Activated CD4-positive, alpha-beta T cell treated with anti-CD3 and anti-CD28 coated beads, Interleukin-2, amount 50 U/mL, for 24 hours (primary cell): ENCODE data around the gene TPSB2.

ENCODE experiments used
- DNase-seq, 2 donors: peaks; one replicate each; pipeline ENCODE4 v3.0.0-alpha.2; 2020; ENCODE audit warnings: low read depth in 1 of 2, low spot score in 1 of 2

TPSB2 gene

DNA sequence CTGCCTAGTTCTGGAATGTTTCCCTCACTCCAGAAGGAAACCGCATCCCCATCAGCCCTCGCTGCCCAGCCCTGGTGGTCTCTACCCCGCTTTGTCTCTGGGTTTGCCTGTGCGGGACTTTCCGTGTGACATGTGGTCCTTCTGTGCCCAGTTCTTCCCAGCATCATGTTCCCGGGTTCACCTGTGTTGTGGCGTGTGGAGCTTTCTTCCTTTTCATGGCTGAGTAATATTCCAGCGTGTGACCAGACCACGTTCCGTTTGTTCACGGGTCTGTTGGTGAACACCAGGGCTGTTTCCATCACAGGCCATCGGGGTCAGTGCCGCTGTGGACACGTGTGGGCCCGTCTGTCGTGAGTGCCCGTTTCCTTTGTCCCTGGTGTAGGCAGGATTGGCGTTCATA is 45.0 kb downstream of the TPSB2 start:
- DNase-seq: no peak

DNA sequence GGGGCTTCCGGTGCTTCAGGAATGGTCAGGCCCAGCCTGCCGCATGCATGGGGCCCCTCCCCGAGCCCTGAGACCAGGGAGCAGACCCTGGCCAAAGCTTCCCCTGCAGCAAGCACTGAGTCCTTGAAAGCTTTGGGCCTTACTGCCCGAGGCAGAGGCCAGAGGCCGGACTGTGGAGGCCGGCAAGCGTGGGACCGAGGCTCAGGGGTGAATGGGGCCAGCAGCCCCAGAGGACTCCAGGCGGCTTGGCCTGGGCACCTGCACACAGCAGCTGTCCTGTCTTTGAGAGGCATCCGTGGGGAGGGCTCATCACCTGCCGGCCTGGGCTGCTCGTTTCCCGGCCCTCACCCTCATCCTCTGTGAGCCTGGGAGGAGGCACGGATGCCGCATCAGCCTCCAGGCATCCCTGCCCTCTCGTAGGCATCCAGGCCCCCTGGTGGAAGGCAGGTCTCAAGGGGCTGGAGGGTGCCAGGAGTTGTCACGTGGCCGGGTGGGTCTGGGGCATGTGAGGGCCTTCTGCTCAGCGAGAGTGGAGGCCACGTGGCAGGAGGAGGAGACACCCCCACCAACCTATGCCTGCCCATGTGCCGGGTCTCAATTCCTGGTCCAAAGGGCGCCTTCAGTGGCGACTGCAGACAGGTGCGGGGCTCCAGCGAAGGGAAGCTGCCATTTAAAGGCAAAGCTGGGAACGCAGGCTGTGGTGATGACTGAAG is 45.7 kb downstream of the TPSB2 start:
- DNase-seq: no peak

DNA sequence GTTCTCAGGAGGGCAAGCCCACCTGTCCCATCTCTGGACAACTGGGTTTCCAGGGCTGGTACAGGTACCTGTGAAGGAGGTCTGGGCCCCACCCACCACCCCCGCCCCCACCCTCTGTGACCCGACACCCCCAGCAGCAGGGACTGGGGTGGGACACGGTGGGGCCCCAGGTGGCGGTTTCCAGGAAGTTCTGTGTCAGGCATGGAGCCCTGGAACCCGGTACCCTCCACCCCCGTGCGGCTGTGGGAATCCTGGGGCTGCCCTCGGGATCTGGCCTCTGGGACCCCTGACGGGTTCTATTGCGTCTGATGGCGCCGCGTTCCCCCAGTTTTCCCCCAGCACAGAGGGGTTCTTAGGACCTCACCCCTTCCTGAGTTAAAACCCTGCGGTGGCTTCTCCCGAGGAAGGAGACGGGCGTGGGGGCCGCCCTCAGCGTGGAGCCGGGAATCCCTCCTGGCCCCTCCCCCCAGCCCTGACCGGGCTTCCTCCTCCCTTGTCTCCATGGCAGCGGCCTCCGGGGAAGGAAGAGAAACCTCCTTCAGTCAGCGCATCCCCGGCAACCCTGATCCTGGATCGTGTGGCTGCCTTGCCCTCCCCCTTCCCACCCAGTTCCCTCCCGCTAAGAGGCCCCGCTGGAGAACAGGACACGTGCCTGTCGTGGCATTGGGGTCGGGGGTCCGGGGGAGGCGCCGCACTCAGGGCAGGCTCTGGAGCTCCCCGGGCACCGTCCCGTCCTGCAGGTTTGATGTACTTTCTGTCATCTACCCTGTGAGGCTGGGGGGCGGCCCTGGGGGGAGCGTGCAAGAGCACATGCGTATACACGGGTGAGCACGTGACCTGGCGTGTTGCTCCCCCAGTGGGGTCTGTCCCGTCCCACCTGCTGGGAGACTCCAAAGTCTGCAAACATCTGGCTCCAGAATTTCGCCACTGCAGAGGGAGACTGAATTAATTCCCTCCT is 46.8 kb downstream of the TPSB2 start:
- DNase-seq: no peak

DNA sequence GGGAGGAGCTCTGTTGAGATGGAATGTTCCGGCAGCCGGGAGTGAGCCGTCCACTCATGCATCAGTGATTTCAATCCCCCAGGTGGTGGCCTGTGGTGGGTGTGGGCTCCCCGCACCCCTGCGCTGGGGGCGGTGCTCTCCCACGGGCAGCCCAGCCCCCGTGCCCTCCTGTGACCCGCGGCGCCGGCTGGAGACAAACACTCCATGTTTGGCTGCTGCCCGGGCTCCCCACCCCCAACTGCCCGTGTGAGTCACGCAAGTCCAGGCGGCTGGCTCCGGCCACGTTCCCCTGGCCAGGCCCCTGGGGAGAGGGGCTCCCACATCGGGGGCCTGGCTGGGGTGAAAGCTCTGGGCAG is 47.7 kb downstream of the TPSB2 start:
- no peak for DNase-seq

DNA sequence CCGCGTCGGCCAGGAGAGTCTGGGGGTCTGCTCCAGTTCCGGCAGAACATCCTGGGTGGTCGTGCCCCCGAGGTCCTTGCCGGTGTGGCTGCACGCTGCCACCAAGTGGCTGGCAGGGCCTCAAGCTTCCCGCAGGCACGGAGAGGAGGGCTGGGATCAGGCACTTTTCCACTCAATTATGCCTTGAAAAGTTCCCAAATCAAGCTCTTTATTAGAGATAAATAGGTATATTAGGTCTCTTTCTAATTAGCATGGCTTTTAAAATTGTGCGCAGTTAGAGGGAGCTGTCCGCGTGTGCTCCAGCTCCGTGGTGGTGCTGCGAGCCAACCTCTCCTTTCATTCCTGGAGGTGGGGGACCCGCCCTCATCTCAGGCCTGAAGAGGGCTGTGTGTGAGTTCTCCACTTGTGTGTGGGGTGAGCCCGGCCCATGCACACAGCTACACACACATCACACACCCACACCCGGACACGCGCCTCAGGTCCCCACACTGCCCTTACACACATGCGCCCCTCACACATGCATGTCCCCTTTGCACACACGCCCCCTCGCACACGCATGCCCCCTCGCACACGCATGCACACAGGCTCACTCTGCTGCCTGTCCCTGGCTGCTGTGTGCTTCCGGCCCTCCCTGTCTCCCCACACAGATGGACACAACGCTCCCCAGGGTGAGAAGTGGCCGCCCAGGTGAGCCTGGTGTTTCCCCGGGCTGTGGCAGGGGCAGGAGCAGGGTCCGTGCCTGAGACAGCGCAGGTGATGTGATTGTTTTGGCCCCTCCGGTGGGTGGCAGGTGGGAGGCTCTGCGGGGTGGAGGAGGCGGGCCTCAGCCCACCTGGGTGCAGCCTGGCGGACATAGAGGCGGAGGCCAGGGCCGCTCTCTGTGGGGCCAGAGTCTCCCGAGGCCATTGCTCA is 48.3 kb downstream of the TPSB2 start:
- no peak for DNase-seq

DNA sequence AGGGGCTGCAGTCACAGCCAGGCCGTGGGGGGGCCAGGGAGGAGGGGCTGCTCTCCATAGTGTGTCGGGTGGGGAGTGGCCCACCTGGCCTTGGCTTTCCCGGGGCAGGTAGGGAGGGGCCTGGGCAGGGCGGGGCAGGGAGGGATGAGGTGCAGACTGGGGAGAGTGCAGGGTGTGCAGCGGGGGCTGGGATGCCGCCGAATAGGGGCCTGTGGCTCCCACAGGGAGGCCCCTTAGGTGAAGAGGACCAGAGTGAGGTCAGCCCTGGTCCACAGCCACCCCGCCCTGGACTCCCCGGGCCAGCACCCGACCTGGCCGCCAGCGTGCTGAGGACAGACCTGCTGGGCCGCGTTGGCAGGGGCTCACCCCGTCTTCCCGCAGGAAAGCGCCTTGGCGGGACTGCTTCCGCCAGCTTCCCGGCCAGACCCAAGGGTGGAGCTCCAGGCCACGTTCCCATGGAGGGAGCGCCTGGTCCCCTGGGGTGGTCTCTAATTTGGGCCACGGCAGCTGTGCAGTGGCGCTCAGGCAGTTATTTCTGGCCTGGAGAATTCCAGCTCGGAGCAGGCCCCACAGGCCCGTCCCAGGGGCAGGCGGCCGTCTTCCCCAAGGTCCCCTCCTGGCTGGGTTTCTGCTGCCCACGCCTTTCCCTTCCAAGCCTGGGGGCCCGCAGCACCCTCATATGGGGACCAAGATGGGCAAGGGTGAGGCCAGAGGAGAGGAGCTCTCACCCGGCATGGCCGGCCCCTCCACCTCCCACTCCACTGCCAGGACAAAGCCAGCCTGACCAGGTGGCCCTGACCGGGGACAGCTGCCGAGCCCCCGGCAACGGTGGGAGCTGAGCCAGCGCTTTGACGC is 49.2 kb downstream of the TPSB2 start:
- no peak for DNase-seq
